ENCODE data around the gene PM20D2. TPM values are rescaled to one million over a fixed set of nuclear protein-coding genes. Genes with fewer than 3 reads are reported as not detected.

Gene PM20D2
- total RNA-seq, 1 donor from 2014 or later: 18.3 TPM

GRCh38 chr6:89160331-89161092 lies 14.7 kb downstream of the PM20D2 start:
- intact Hi-C loops (cut with micrococcal nuclease): no loop called here
- Mint-ChIP-seq H3K9me3 (no peaks in the 10 kb centered on the region), H3K27me3 (no peaks in the 10 kb centered on the region)

GRCh38 chr6:89161326-89162046 lies 15.6 kb downstream of the PM20D2 start:
- H3K27ac Mint-ChIP-seq: no peak overlapping the region
- intact Hi-C loops (cut with micrococcal nuclease): no loop called here
- H3K9me3 Mint-ChIP-seq: no peaks in the 10 kb centered on the region
- H3K4me1 Mint-ChIP-seq: no peaks in the 10 kb centered on the region
- H3K4me3 Mint-ChIP-seq: no peak overlapping the region
- H3K36me3 Mint-ChIP-seq (ENCODE audit: low read depth): peaks cover 35% of the 10 kb centered on the region
- H3K27me3 Mint-ChIP-seq: no peaks in the 10 kb centered on the region
- DNase-seq: no peak

More at GRCh38 chr6:89160331-89161092, 14.7 kb downstream of the PM20D2 start:
- H3K4me3 Mint-ChIP-seq: no peak overlapping the region
- H3K36me3 Mint-ChIP-seq (ENCODE audit: low read depth): peaks cover 39% of the 10 kb centered on the region
- no peak overlapping the region for H3K27ac Mint-ChIP-seq
- DNase-seq: no peak
- H3K4me1 Mint-ChIP-seq: no peaks in the 10 kb centered on the region

- Mint-ChIP-seq H3K4me1 (no peaks in the 10 kb centered on the region), H3K27me3 (no peaks in the 10 kb centered on the region), H3K4me3 (no peak overlapping the region), H3K9me3 (no peaks in the 10 kb centered on the region), H3K27ac (no peak overlapping the region), H3K36me3 (ENCODE audit: low read depth) (peaks cover 33% of the 10 kb centered on the region)
- intact Hi-C loops (cut with micrococcal nuclease): no loop called here
- no peak for DNase-seq
These were observed 16.2 kb downstream of the PM20D2 start for GRCh38 chr6:89162047-89162371.

- no peaks in the 10 kb centered on the region for H3K4me1 Mint-ChIP-seq
- no peaks in the 10 kb centered on the region for H3K36me3 Mint-ChIP-seq (ENCODE audit: low read depth)
- no peak overlapping the region for H3K27ac Mint-ChIP-seq
- H3K27me3 Mint-ChIP-seq: peaks cover 6% of the 10 kb centered on the region
- no peaks in the 10 kb centered on the region for H3K9me3 Mint-ChIP-seq
- intact Hi-C loops (cut with micrococcal nuclease): no loop called here
- DNase-seq: no peak
- H3K4me3 Mint-ChIP-seq: no peak overlapping the region
These were observed 26.3 kb downstream of the PM20D2 start for GRCh38 chr6:89172131-89172530.

- Mint-ChIP-seq H3K36me3 (ENCODE audit: low read depth) (no peaks in the 10 kb centered on the region), H3K4me1 (no peaks in the 10 kb centered on the region), H3K27ac (no peak overlapping the region), H3K27me3 (peaks cover 6% of the 10 kb centered on the region), H3K9me3 (no peaks in the 10 kb centered on the region), H3K4me3 (no peak overlapping the region)
- DNase-seq: no peak
- intact Hi-C loops (cut with micrococcal nuclease): no loop called here
These were observed 27.8 kb downstream of the PM20D2 start for GRCh38 chr6:89173634-89174033.

GRCh38 chr6:89180112-89180511 lies 34.3 kb downstream of the PM20D2 start:
- Mint-ChIP-seq H3K27ac (no peak overlapping the region), H3K4me1 (no peaks in the 10 kb centered on the region), H3K36me3 (ENCODE audit: low read depth) (no peaks in the 10 kb centered on the region), H3K9me3 (no peaks in the 10 kb centered on the region), H3K4me3 (no peak overlapping the region), H3K27me3 (peaks cover 15% of the 10 kb centered on the region)
- no peak for DNase-seq
- intact Hi-C loops (cut with micrococcal nuclease): no loop called here

GRCh38 chr6:89180971-89181370 lies 35.1 kb downstream of the PM20D2 start:
- H3K9me3 Mint-ChIP-seq: no peaks in the 10 kb centered on the region

GRCh38 chr6:89183294-89183693 lies 37.4 kb downstream of the PM20D2 start:
- no peaks in the 10 kb centered on the region for H3K9me3 Mint-ChIP-seq
- peaks cover 18% of the 10 kb centered on the region for H3K27me3 Mint-ChIP-seq
- H3K36me3 Mint-ChIP-seq (ENCODE audit: low read depth): no peaks in the 10 kb centered on the region
- no peak overlapping the region for H3K27ac Mint-ChIP-seq
- intact Hi-C loops (cut with micrococcal nuclease): no loop called here
- no peaks in the 10 kb centered on the region for H3K4me1 Mint-ChIP-seq
- no peak for DNase-seq
- no peak overlapping the region for H3K4me3 Mint-ChIP-seq

More at GRCh38 chr6:89180971-89181370, 35.1 kb downstream of the PM20D2 start:
- no peak overlapping the region for H3K4me3 Mint-ChIP-seq
- no peaks in the 10 kb centered on the region for H3K4me1 Mint-ChIP-seq
- no peak for DNase-seq
- intact Hi-C loops (cut with micrococcal nuclease): no loop called here
- no peaks in the 10 kb centered on the region for H3K36me3 Mint-ChIP-seq (ENCODE audit: low read depth)
- peaks cover 17% of the 10 kb centered on the region for H3K27me3 Mint-ChIP-seq
- H3K27ac Mint-ChIP-seq: no peak overlapping the region

GRCh38 chr6:89184344-89184743 lies 38.5 kb downstream of the PM20D2 start:
- Mint-ChIP-seq H3K27me3 (peaks cover 16% of the 10 kb centered on the region), H3K4me1 (no peaks in the 10 kb centered on the region), H3K4me3 (no peak overlapping the region), H3K9me3 (no peaks in the 10 kb centered on the region), H3K27ac (no peak overlapping the region), H3K36me3 (ENCODE audit: low read depth) (no peaks in the 10 kb centered on the region)
- intact Hi-C loops (cut with micrococcal nuclease): no loop called here
- DNase-seq: no peak

- intact Hi-C loops (cut with micrococcal nuclease): no loop called here
These were observed 40.9 kb downstream of the PM20D2 start for GRCh38 chr6:89186762-89187161.

GRCh38 chr6:89187504-89187903 lies 41.6 kb downstream of the PM20D2 start:
- Mint-ChIP-seq H3K4me1 (no peaks in the 10 kb centered on the region), H3K27ac (no peak overlapping the region), H3K27me3 (peaks cover 14% of the 10 kb centered on the region), H3K4me3 (no peak overlapping the region), H3K9me3 (no peaks in the 10 kb centered on the region), H3K36me3 (ENCODE audit: low read depth) (no peaks in the 10 kb centered on the region)
- no peak for DNase-seq
- intact Hi-C loops (cut with micrococcal nuclease): no loop called here

More at GRCh38 chr6:89186762-89187161, 40.9 kb downstream of the PM20D2 start:
- Mint-ChIP-seq H3K4me1 (no peaks in the 10 kb centered on the region), H3K4me3 (no peak overlapping the region), H3K27ac (no peak overlapping the region), H3K36me3 (ENCODE audit: low read depth) (no peaks in the 10 kb centered on the region), H3K9me3 (no peaks in the 10 kb centered on the region), H3K27me3 (peaks cover 14% of the 10 kb centered on the region)
- no peak for DNase-seq

- Mint-ChIP-seq H3K27me3 (peaks cover 6% of the 10 kb centered on the region), H3K9me3 (peaks cover 13% of the 10 kb centered on the region), H3K4me3 (no peak overlapping the region), H3K36me3 (ENCODE audit: low read depth) (no peaks in the 10 kb centered on the region), H3K4me1 (no peaks in the 10 kb centered on the region), H3K27ac (no peak overlapping the region)
- no peak for DNase-seq
- intact Hi-C loops (cut with micrococcal nuclease): no loop called here
These were observed 44.9 kb downstream of the PM20D2 start for GRCh38 chr6:89190741-89191140.

GRCh38 chr6:89194559-89194958 lies 48.7 kb downstream of the PM20D2 start:
- Mint-ChIP-seq H3K27me3 (peaks cover 5% of the 10 kb centered on the region), H3K9me3 (peaks cover 13% of the 10 kb centered on the region), H3K27ac (no peak overlapping the region), H3K36me3 (ENCODE audit: low read depth) (no peaks in the 10 kb centered on the region), H3K4me1 (no peaks in the 10 kb centered on the region), H3K4me3 (no peak overlapping the region)
- no peak for DNase-seq
- intact Hi-C loops (cut with micrococcal nuclease): no loop called here

- Mint-ChIP-seq H3K4me3 (no peak overlapping the region), H3K27me3 (peaks cover 5% of the 10 kb centered on the region), H3K36me3 (ENCODE audit: low read depth) (no peaks in the 10 kb centered on the region), H3K27ac (no peak overlapping the region), H3K4me1 (no peaks in the 10 kb centered on the region), H3K9me3 (peaks cover 13% of the 10 kb centered on the region)
- no peak for DNase-seq
- intact Hi-C loops (cut with micrococcal nuclease): no loop called here
These were observed 51.3 kb downstream of the PM20D2 start for GRCh38 chr6:89197141-89197540.
